Measurements from ENCODE around the gene RFTN1. TPM values are rescaled to one million over a fixed set of nuclear protein-coding genes. Genes with fewer than 3 reads are reported as not detected.

Gene RFTN1
- total and polyA plus RNA-seq, 2 donors (not counting 1 experiment from before 2014, with no cell fraction given): 32.4 to 156 TPM

- ATAC-seq (ENCODE audit: low read depth) (no peak), DNase-seq (peak; percentile 54)
- H3K9me3 ChIP-seq (ENCODE audit: control extremely low read depth in 1 of 3, control insufficient read depth in 2 of 3, insufficient read depth in 1 of 3, low read length in 2 of 3): peaks cover 0 to 9% (median 2%) of the 10 kb centered on the region in 3 donors
- H2AFZ ChIP-seq (ENCODE audit: insufficient read depth, low read depth, low read length, poor library complexity, severe bottlenecking): no peak overlapping the region
- no peaks in the 10 kb centered on the region for H3K27me3 Mint-ChIP-seq
- ChIA-PET CTCF (interaction anchor here (1.2 kb wide), 2 partner anchors 58 to 177 kb away, joined by 4 to 6 read pairs; no protein-coding TSS in a partner anchor), POLR2A (interaction anchor here (2.3 kb wide), 1 partner anchor 139 kb away, joined by 6 read pairs; no protein-coding TSS in a partner anchor)
- peak overlapping the region; percentile 65 for H3K4me2 ChIP-seq (replicated peaks; ENCODE audit: low read depth, low read length, poor library complexity, severe bottlenecking)
- H3K4me1 ChIP-seq (ENCODE audit: control insufficient read depth in 2 of 2, insufficient read depth in 2 of 2, low read length in 2 of 2): peaks cover 94 to 96% of the 10 kb centered on the region in 2 donors
- peak overlapping the region; percentile 91 for H3K27ac Mint-ChIP-seq
- peaks cover 2 to 16% of the 10 kb centered on the region in 2 experiments for H3K36me3 ChIP-seq (replicated peaks in 1 of 2; ENCODE audit: control extremely low read depth in 1 of 2, control insufficient read depth in 1 of 2, extremely low read depth in 1 of 2, insufficient read depth in 2 of 2, low read length in 1 of 2)
- H3K9ac ChIP-seq (ENCODE audit: low read length): no peak overlapping the region
- peaks cover 7% of the 10 kb centered on the region for H4K20me1 ChIP-seq (ENCODE audit: control insufficient read depth, insufficient read depth, low read length, poor library complexity, severe bottlenecking)
- H3K4me1 Mint-ChIP-seq: peaks cover 91% of the 10 kb centered on the region
- H3K79me2 ChIP-seq (ENCODE audit: control insufficient read depth, insufficient read depth, low read length): peaks cover 20% of the 10 kb centered on the region
- 81% methylated on average over 3 of the region's 3 CpGs for WGBS (ENCODE audit: insufficient coverage)
- no peak overlapping the region for H3K4me3 ChIP-seq (ENCODE audit: control extremely low read depth in 1 of 5, extremely low read depth in 1 of 5, insufficient read depth in 1 of 5, low read depth in 2 of 5, low read length in 4 of 5)
- peak overlapping the region; percentile 66 for H3K4me3 Mint-ChIP-seq
- H3K27me3 ChIP-seq (replicated peaks in 1 of 4; ENCODE audit: control extremely low read depth in 1 of 4, control insufficient read depth in 3 of 4, insufficient read depth in 4 of 4, low read length in 3 of 4): no peaks in the 10 kb centered on the region
- H3K27ac ChIP-seq (ENCODE audit: low read length in 2 of 2): peak overlapping the region; percentile 36 to 87
- intact Hi-C loops (cut with micrococcal nuclease): loop anchor here (5.0 kb wide), 3 partner anchors 61 to 106 kb away; partner anchors contain the start of gene OXNAD1
- no peak for TF ChIP-seq EZH2 (IDR thresholded peaks at IDR 0.05; ENCODE audit: borderline replicate concordance, insufficient read depth, low read depth, low read length, poor library complexity, severe bottlenecking)
- TF ChIP-seq CTCF (IDR thresholded peaks at IDR 0.05): no peak
- H3K9me3 Mint-ChIP-seq (ENCODE audit: insufficient read depth): no peaks in the 10 kb centered on the region
Measured at GRCh38 chr3:16373341-16373946, 140.1 kb downstream of the RFTN1 start.
